ENCODE measurements around the gene WDR7.

Gene WDR7

DNA sequence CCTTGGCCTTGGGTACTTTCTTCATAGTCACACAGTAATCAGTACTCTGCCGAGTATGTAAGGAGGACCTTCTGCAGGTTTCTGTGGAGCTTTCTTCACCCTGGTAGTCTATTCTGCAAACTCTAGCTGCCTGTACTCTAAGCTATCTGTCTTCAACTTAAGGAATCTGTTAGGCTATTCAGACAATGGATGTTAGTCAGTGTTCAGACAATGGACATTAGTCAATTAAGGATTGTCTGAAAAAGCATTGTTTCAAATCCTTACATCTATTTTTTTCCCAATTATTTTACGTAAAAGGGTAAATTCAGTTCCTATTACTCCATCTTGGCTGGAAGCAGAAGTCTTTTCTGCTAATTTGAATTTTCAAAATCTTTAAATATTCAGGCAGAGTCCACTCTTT, 75.7 kb downstream of the WDR7 start:
- Histone ChIP-seq H3K4me1 (ENCODE audit: control insufficient read depth, low read depth, low read length) (peaks cover 4% of the 10 kb centered on the region), H3K4me3 (ENCODE audit: low read length) (no peak overlapping the region), H4K8ac (ENCODE audit: low read depth, low read length) (no peak overlapping the region), H2BK120ac (ENCODE audit: low read depth, low read length) (no peak overlapping the region), H3K4ac (ENCODE audit: low read depth, low read length) (no peak overlapping the region), H3K79me2 (ENCODE audit: control insufficient read depth, insufficient read depth, low read length) (no peaks in the 10 kb centered on the region), H3K4me2 (ENCODE audit: low read length) (no peak overlapping the region), H3K56ac (ENCODE audit: low read length) (peak overlapping the region; percentile 73), H3K27ac (ENCODE audit: low read depth, low read length) (peak overlapping the region; percentile 68), H2BK5ac (ENCODE audit: low read length) (peak overlapping the region; percentile 91), H2AK5ac (ENCODE audit: low read length) (peak overlapping the region; percentile 77), H3K36me3 (ENCODE audit: control insufficient read depth, insufficient read depth, low read length) (no peaks in the 10 kb centered on the region), H2BK15ac (replicated peaks; ENCODE audit: low read depth) (no peak overlapping the region), H3K18ac (ENCODE audit: low read length) (peak overlapping the region; percentile 40), H3K9ac (ENCODE audit: low read length) (peak overlapping the region; percentile 10), H3K79me1 (ENCODE audit: low read length) (no peaks in the 10 kb centered on the region), H3K27me3 (ENCODE audit: insufficient read depth, low read length, poor library complexity) (no peaks in the 10 kb centered on the region), H3K23ac (ENCODE audit: low read length) (no peak overlapping the region), H4K5ac (ENCODE audit: low read length) (peak overlapping the region; percentile 56)
- no CpG with 5 or more reads among the region's 2 CpGs for WGBS (ENCODE audit: extremely low coverage, insufficient coverage, low lambda C conversion rate)
- DNase-seq = no peak

DNA sequence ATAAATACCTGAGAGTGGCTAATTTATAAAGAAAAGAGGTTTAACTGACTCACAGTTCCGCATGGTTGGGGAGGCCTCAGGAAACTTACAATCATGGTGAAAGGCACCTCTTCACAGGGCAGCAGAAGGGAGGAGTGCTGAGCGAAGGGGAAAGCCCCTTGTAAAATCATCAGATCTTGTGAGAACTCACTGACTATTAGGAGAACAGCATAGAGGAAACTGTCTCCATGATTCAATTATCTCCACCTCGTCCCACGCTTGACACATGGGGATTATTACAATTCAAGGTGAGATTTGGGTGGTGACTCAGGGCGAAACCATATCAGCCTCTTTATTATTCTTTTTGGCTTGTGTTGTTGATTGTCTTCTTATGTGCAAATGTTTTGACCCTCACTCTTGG, 76.2 kb downstream of the WDR7 start:
- Histone ChIP-seq H3K4me1 (ENCODE audit: control insufficient read depth, low read depth, low read length) (peaks cover 4% of the 10 kb centered on the region), H3K27ac (ENCODE audit: low read depth, low read length) (no peak overlapping the region), H4K5ac (ENCODE audit: low read length) (no peak overlapping the region), H3K27me3 (ENCODE audit: insufficient read depth, low read length, poor library complexity) (no peaks in the 10 kb centered on the region), H4K8ac (ENCODE audit: low read depth, low read length) (no peak overlapping the region), H2BK5ac (ENCODE audit: low read length) (no peak overlapping the region), H3K4me3 (ENCODE audit: low read length) (no peak overlapping the region), H3K4ac (ENCODE audit: low read depth, low read length) (no peak overlapping the region), H3K4me2 (ENCODE audit: low read length) (no peak overlapping the region), H3K79me2 (ENCODE audit: control insufficient read depth, insufficient read depth, low read length) (no peaks in the 10 kb centered on the region), H3K36me3 (ENCODE audit: control insufficient read depth, insufficient read depth, low read length) (no peaks in the 10 kb centered on the region), H3K79me1 (ENCODE audit: low read length) (no peaks in the 10 kb centered on the region), H3K56ac (ENCODE audit: low read length) (no peak overlapping the region), H2BK15ac (replicated peaks; ENCODE audit: low read depth) (no peak overlapping the region), H3K18ac (ENCODE audit: low read length) (no peak overlapping the region), H3K23ac (ENCODE audit: low read length) (no peak overlapping the region), H2AK5ac (ENCODE audit: low read length) (no peak overlapping the region), H2BK120ac (ENCODE audit: low read depth, low read length) (no peak overlapping the region), H3K9ac (ENCODE audit: low read length) (no peak overlapping the region)
- peak; percentile 40 for DNase-seq
- no CpG with 5 or more reads among the region's 5 CpGs for WGBS (ENCODE audit: extremely low coverage, insufficient coverage, low lambda C conversion rate)

DNA sequence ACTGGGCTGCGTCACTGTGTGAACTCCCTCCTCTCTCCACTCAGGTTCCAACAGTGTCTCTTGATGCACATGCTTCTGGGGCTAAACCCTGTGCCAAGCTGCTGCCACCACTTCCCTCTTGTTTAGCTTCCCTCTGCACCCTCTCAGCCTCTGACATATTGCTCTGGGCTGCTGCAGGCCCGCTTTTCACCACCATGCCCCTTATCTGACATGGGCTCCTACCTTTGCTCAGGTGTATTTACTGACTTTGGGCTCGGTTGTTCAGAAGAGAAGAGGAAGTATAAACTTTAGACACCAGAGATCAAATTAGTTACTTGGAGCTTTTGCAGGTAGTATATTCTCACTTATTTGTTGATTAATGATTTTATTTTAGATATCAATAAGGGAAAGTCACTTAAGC, 77.6 kb downstream of the WDR7 start:
- no peak overlapping the region for H2BK15ac ChIP-seq (replicated peaks; ENCODE audit: low read depth)
- peak overlapping the region; percentile 22 for H2AK5ac ChIP-seq (ENCODE audit: low read length)
- H3K79me1 ChIP-seq (ENCODE audit: low read length) = no peaks in the 10 kb centered on the region
- H3K4ac ChIP-seq (ENCODE audit: low read depth, low read length) = no peak overlapping the region
- H3K4me3 ChIP-seq (ENCODE audit: low read length) = no peak overlapping the region
- H2BK5ac ChIP-seq (ENCODE audit: low read length) = peak overlapping the region; percentile 11
- no CpG with 5 or more reads among the region's 3 CpGs for WGBS (ENCODE audit: extremely low coverage, insufficient coverage, low lambda C conversion rate)
- no peak overlapping the region for H3K4me2 ChIP-seq (ENCODE audit: low read length)
- no peak overlapping the region for H4K5ac ChIP-seq (ENCODE audit: low read length)
- no peak overlapping the region for H3K27ac ChIP-seq (ENCODE audit: low read depth, low read length)
- no peaks in the 10 kb centered on the region for H3K36me3 ChIP-seq (ENCODE audit: control insufficient read depth, insufficient read depth, low read length)
- H2BK120ac ChIP-seq (ENCODE audit: low read depth, low read length) = no peak overlapping the region
- no peak overlapping the region for H3K9ac ChIP-seq (ENCODE audit: low read length)
- H3K27me3 ChIP-seq (ENCODE audit: insufficient read depth, low read length, poor library complexity) = no peaks in the 10 kb centered on the region
- H3K56ac ChIP-seq (ENCODE audit: low read length) = no peak overlapping the region
- H3K79me2 ChIP-seq (ENCODE audit: control insufficient read depth, insufficient read depth, low read length) = no peaks in the 10 kb centered on the region
- peaks cover 4% of the 10 kb centered on the region for H3K4me1 ChIP-seq (ENCODE audit: control insufficient read depth, low read depth, low read length)
- no peak overlapping the region for H3K18ac ChIP-seq (ENCODE audit: low read length)
- H3K23ac ChIP-seq (ENCODE audit: low read length) = no peak overlapping the region
- H4K8ac ChIP-seq (ENCODE audit: low read depth, low read length) = no peak overlapping the region
- DNase-seq = no peak

DNA sequence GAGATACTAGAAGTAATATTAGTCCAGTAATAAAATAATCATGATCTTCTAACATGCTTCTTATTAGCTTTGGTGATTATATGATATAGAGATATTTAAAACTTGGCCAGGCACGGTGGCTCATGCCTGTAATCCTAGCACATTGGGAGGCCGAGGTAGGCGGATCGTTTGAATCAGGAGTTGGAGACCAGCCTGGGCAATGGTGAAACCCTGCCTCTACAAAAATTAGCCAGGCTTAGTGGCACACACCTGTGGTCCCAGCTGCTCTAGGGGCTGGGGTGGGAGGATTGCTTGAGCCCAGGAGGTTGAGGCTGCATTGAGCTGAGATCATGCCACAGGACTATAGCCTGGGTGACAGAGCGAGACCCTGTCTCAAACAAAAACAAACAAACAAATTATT, 87.0 kb downstream of the WDR7 start:
- H3K4ac ChIP-seq (ENCODE audit: low read depth, low read length) = no peak overlapping the region
- H4K5ac ChIP-seq (ENCODE audit: low read length) = no peak overlapping the region
- no peak overlapping the region for H3K56ac ChIP-seq (ENCODE audit: low read length)
- H3K79me1 ChIP-seq (ENCODE audit: low read length) = no peaks in the 10 kb centered on the region
- DNase-seq = peak; percentile 13
- H3K9ac ChIP-seq (ENCODE audit: low read length) = no peak overlapping the region
- H3K4me3 ChIP-seq (ENCODE audit: low read length) = no peak overlapping the region
- H4K8ac ChIP-seq (ENCODE audit: low read depth, low read length) = no peak overlapping the region
- no peaks in the 10 kb centered on the region for H3K36me3 ChIP-seq (ENCODE audit: control insufficient read depth, insufficient read depth, low read length)
- no peak overlapping the region for H2BK15ac ChIP-seq (replicated peaks; ENCODE audit: low read depth)
- no peak overlapping the region for H2BK5ac ChIP-seq (ENCODE audit: low read length)
- no peaks in the 10 kb centered on the region for H3K4me1 ChIP-seq (ENCODE audit: control insufficient read depth, low read depth, low read length)
- H3K18ac ChIP-seq (ENCODE audit: low read length) = no peak overlapping the region
- H3K27ac ChIP-seq (ENCODE audit: low read depth, low read length) = no peak overlapping the region
- WGBS (ENCODE audit: extremely low coverage, insufficient coverage, low lambda C conversion rate) = no CpG with 5 or more reads among the region's 5 CpGs
- no peak overlapping the region for H3K23ac ChIP-seq (ENCODE audit: low read length)
- no peak overlapping the region for H3K4me2 ChIP-seq (ENCODE audit: low read length)
- H3K27me3 ChIP-seq (ENCODE audit: insufficient read depth, low read length, poor library complexity) = no peaks in the 10 kb centered on the region
- H3K79me2 ChIP-seq (ENCODE audit: control insufficient read depth, insufficient read depth, low read length) = no peaks in the 10 kb centered on the region
- H2AK5ac ChIP-seq (ENCODE audit: low read length) = no peak overlapping the region
- no peak overlapping the region for H2BK120ac ChIP-seq (ENCODE audit: low read depth, low read length)

DNA sequence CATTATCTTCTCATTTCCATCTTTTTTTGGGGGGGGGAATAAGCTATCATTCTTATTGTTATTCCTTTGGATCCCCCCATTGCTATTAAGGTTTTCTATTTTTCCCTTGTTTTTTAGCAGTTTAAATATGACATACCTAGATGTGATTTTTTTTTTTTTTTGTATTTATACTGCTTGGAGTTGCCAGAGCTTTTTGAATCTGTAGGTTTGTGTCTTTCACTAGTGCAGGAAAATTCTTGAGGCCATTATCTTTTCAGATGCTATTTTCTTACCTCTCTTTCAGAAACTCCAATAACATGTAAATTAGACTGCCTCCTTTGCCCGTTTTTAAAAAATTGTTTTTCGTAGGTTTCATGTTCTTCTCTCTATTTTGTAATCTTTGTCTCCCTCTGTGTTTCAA, 88.6 kb downstream of the WDR7 start:
- Histone ChIP-seq H3K9ac (ENCODE audit: low read length) (no peak overlapping the region), H2BK120ac (ENCODE audit: low read depth, low read length) (no peak overlapping the region), H3K4ac (ENCODE audit: low read depth, low read length) (no peak overlapping the region), H3K79me1 (ENCODE audit: low read length) (no peaks in the 10 kb centered on the region), H3K4me3 (ENCODE audit: low read length) (no peak overlapping the region), H2BK15ac (replicated peaks; ENCODE audit: low read depth) (no peak overlapping the region), H3K79me2 (ENCODE audit: control insufficient read depth, insufficient read depth, low read length) (no peaks in the 10 kb centered on the region), H4K5ac (ENCODE audit: low read length) (no peak overlapping the region), H2AK5ac (ENCODE audit: low read length) (no peak overlapping the region), H3K27me3 (ENCODE audit: insufficient read depth, low read length, poor library complexity) (no peaks in the 10 kb centered on the region), H2BK5ac (ENCODE audit: low read length) (no peak overlapping the region), H3K18ac (ENCODE audit: low read length) (no peak overlapping the region), H3K4me2 (ENCODE audit: low read length) (no peak overlapping the region), H3K23ac (ENCODE audit: low read length) (no peak overlapping the region), H3K56ac (ENCODE audit: low read length) (no peak overlapping the region), H4K8ac (ENCODE audit: low read depth, low read length) (no peak overlapping the region), H3K36me3 (ENCODE audit: control insufficient read depth, insufficient read depth, low read length) (no peaks in the 10 kb centered on the region), H3K4me1 (ENCODE audit: control insufficient read depth, low read depth, low read length) (no peaks in the 10 kb centered on the region), H3K27ac (ENCODE audit: low read depth, low read length) (no peak overlapping the region)
- DNase-seq = no peak
- no CpG with 5 or more reads among the region's 2 CpGs for WGBS (ENCODE audit: extremely low coverage, insufficient coverage, low lambda C conversion rate)

DNA sequence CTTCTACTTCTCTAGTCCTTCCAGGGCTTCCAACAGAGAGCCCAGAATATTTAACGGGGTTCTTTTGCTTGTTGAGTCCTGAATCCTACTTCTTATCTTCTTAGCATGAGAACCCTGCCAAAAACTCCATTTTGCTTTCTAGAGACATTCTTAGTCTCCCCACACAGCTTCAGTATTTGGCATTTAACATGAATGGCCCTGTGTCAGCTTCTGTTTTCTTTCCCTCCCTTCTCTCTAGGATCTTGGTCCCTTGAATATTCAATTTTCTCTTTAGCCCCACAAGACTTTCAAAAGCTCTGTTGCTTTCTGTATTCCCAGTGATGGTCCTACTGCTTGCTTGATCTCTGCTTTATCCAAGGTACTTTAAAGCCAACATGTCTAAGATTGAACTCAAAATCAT, 89.5 kb downstream of the WDR7 start:
- Histone ChIP-seq H3K56ac (ENCODE audit: low read length) (no peak overlapping the region), H2BK15ac (replicated peaks; ENCODE audit: low read depth) (no peak overlapping the region), H3K4me1 (ENCODE audit: control insufficient read depth, low read depth, low read length) (no peaks in the 10 kb centered on the region), H3K18ac (ENCODE audit: low read length) (no peak overlapping the region), H2BK5ac (ENCODE audit: low read length) (no peak overlapping the region), H3K23ac (ENCODE audit: low read length) (no peak overlapping the region), H3K36me3 (ENCODE audit: control insufficient read depth, insufficient read depth, low read length) (no peaks in the 10 kb centered on the region), H2BK120ac (ENCODE audit: low read depth, low read length) (no peak overlapping the region), H3K27me3 (ENCODE audit: insufficient read depth, low read length, poor library complexity) (no peaks in the 10 kb centered on the region), H3K79me1 (ENCODE audit: low read length) (no peaks in the 10 kb centered on the region), H3K9ac (ENCODE audit: low read length) (no peak overlapping the region), H3K4ac (ENCODE audit: low read depth, low read length) (no peak overlapping the region), H3K4me2 (ENCODE audit: low read length) (no peak overlapping the region), H2AK5ac (ENCODE audit: low read length) (no peak overlapping the region), H4K8ac (ENCODE audit: low read depth, low read length) (no peak overlapping the region), H4K5ac (ENCODE audit: low read length) (no peak overlapping the region), H3K27ac (ENCODE audit: low read depth, low read length) (no peak overlapping the region), H3K79me2 (ENCODE audit: control insufficient read depth, insufficient read depth, low read length) (no peaks in the 10 kb centered on the region), H3K4me3 (ENCODE audit: low read length) (no peak overlapping the region)
- WGBS (ENCODE audit: extremely low coverage, insufficient coverage, low lambda C conversion rate) = no CpG with 5 or more reads among the region's 1 CpG
- no peak for DNase-seq

Measured in mesendoderm (in vitro differentiated cells).